K562 (cell line): ENCODE results near the gene TMEM63A. TPM values are rescaled to one million over a fixed set of nuclear protein-coding genes. Genes with fewer than 3 reads are reported as not detected.

Source experiments
- DMBX1 ChIP-seq: fragments of 250-450 bp; sonication (Bioruptor Pico); IDR thresholded peaks from 2 replicates; pipeline ENCODE4 v1.8.0; 2022; ENCODE audit warnings: inconsistent platforms, mild to moderate bottlenecking, moderate library complexity, borderline replicate concordance
- ESRRB ChIP-seq: fragments of 250-450 bp; sonication (Bioruptor Pico); IDR thresholded peaks from 2 replicates; pipeline ENCODE4 v1.5.0; 2020; ENCODE audit warnings: mild to moderate bottlenecking, moderate library complexity, borderline replicate concordance
- FOXK2 ChIP-seq, 2 experiments: fragments of 450-650 bp; IDR thresholded peaks in 1 of 2; conservative IDR thresholded peaks in 1 of 2; 2 replicates each; pipeline ENCODE4 v1.6.1; 2016; ENCODE audit warnings: low read depth in 2 of 2, mild to moderate bottlenecking in 1 of 2
- HDAC1 ChIP-seq, 2 experiments: fragments of 450-650 bp; IDR thresholded peaks; 2 replicates each; pipeline ENCODE4 v1.6.1; 2016 to 2017; ENCODE audit warnings: inconsistent platforms in 1 of 2, mild to moderate bottlenecking in 1 of 2, moderate library complexity in 1 of 2
- HDAC3 ChIP-seq: fragments of 450-650 bp; IDR thresholded peaks from 2 replicates; pipeline ENCODE4 v1.6.1; 2018; ENCODE audit warnings: borderline replicate concordance, mild to moderate bottlenecking, moderate library complexity; ENCODE audit not compliant: partially characterized antibody
- JUN ChIP-seq, 2 experiments: sonication (generic) in 1 of 2; formaldehyde crosslinking in 1 of 2; IDR thresholded peaks; 2 replicates each; pipeline versions ENCODE4 v1.6.1 to v1.8.0; 2012 to 2022; ENCODE audit warnings: borderline replicate concordance in 2 of 2, mild to moderate bottlenecking in 2 of 2, improper control_type of control experiment in 1 of 2, low read depth in 1 of 2, low read length in 1 of 2, missing genetic modification reagents in 1 of 2
- KDM4B ChIP-seq, 2 experiments: fragments of 450-650 bp in 1 of 2; sonication (generic) in 1 of 2; IDR thresholded peaks; 2 replicates each; pipeline ENCODE4 v1.6.1; 2016 to 2017; ENCODE audit warnings: borderline replicate concordance in 2 of 2, antibody characterized with exemption in 1 of 2, low read depth in 1 of 2, mild to moderate bottlenecking in 1 of 2
- KDM5B ChIP-seq: fragments of 200-600 bp; sonication (generic); IDR thresholded peaks from 2 replicates; pipeline ENCODE4 v1.6.1; 2012; ENCODE audit warnings: low read depth, mild to moderate bottlenecking, moderate library complexity, low read length, control low read depth, inconsistent platforms; ENCODE audit not compliant: insufficient replicate concordance
- MBD2 ChIP-seq: sonication (generic); IDR thresholded peaks from 2 replicates; pipeline ENCODE4 v1.6.1; 2016; ENCODE audit warnings: low read depth, borderline replicate concordance
- NCOA1 ChIP-seq: fragments of 450-650 bp; IDR thresholded peaks from 2 replicates; pipeline ENCODE4 v1.6.1; 2016; ENCODE audit warnings: low read depth
- PHB2 ChIP-seq: fragments of 450-650 bp; IDR thresholded peaks from 2 replicates; pipeline ENCODE4 v1.6.1; 2017; ENCODE audit warnings: low read depth
- POLR2AphosphoS5 ChIP-seq: IDR thresholded peaks from 2 replicates; pipeline ENCODE4 v1.6.1; 2011; ENCODE audit warnings: mild to moderate bottlenecking, low read depth, low read length, moderate library complexity; ENCODE audit not compliant: control insufficient read depth, insufficient read depth
- POLR2G ChIP-seq: fragments of 200-400 bp; formaldehyde crosslinking; IDR thresholded peaks from 2 replicates; pipeline ENCODE4 v1.6.1; 2017; ENCODE audit warnings: low read depth, mild to moderate bottlenecking, antibody characterized with exemption, low read length, moderate library complexity
- RBM15 ChIP-seq: fragments of 200-400 bp; formaldehyde crosslinking; IDR thresholded peaks from 2 replicates; pipeline ENCODE4 v1.6.1; 2018; ENCODE audit warnings: mild to moderate bottlenecking, low read length, moderate library complexity; ENCODE audit not compliant: insufficient read depth
- SMC3 ChIP-seq: conservative IDR thresholded peaks from 2 replicates; pipeline ENCODE4 v1.6.1; 2011; ENCODE audit warnings: low read depth, low read length, improper control_type of control experiment; ENCODE audit not compliant: insufficient read depth
- SRSF3 ChIP-seq: fragments of 200-400 bp; formaldehyde crosslinking; IDR thresholded peaks from 2 replicates; pipeline ENCODE4 v1.6.1; 2016; ENCODE audit warnings: mild to moderate bottlenecking, low read length, moderate library complexity; ENCODE audit not compliant: insufficient read depth
- SRSF7 ChIP-seq: fragments of 200-400 bp; formaldehyde crosslinking; optimal IDR thresholded peaks from 2 replicates; pipeline ENCODE3; 2017; ENCODE audit warnings: mild to moderate bottlenecking, low read depth, low read length
- TEAD1 ChIP-seq, 2 experiments: fragments of 450-650 bp in 1 of 2; sonication (generic) in 1 of 2; formaldehyde crosslinking; IDR thresholded peaks; 2 replicates each; pipeline versions ENCODE4 v1.4.0 to v1.8.0; 2020 to 2022; ENCODE audit warnings: mild to moderate bottlenecking in 2 of 2, missing genetic modification reagents in 1 of 2
- TRIM24 ChIP-seq, 2 experiments: fragments of 450-650 bp; IDR thresholded peaks; 2 replicates each; pipeline ENCODE4 v1.6.1; 2016
- ZFP1 ChIP-seq: fragments of 450-650 bp; formaldehyde crosslinking; IDR thresholded peaks from 2 replicates; pipeline ENCODE4 v1.4.0; 2020; ENCODE audit warnings: mild to moderate bottlenecking, mixed read lengths
- ZNF12 ChIP-seq: sonication (generic); formaldehyde crosslinking; IDR thresholded peaks from 2 replicates; pipeline ENCODE4 v1.4.0; 2020; ENCODE audit warnings: mild to moderate bottlenecking, missing genetic modification reagents
- ZNF347 ChIP-seq: fragments of 450-650 bp; formaldehyde crosslinking; IDR thresholded peaks from 2 replicates; pipeline ENCODE4 v1.4.0; 2020; ENCODE audit warnings: low read depth, mild to moderate bottlenecking, moderate library complexity
- ZNF717 ChIP-seq: fragments of 250-450 bp; sonication (Bioruptor Pico); IDR thresholded peaks from 2 replicates; pipeline ENCODE4 v1.5.0; 2021
- ZNF75A ChIP-seq: fragments of 450-650 bp; formaldehyde crosslinking; IDR thresholded peaks from 2 replicates; pipeline ENCODE4 v1.4.0; 2020; ENCODE audit warnings: mild to moderate bottlenecking
- ZNF830 ChIP-seq: fragments of 250-450 bp; sonication (Bioruptor Pico); IDR thresholded peaks from 2 replicates; pipeline ENCODE4 v1.5.0; 2021; ENCODE audit warnings: mild to moderate bottlenecking
- polyA plus RNA-seq, 8 experiments: library from polyadenylated mRNA; depleted of rRNA in 4 of 8; stranded (reverse) in 5 of 8; unstranded in 3 of 8; fragments of >200 nt; fragmentation: Nextera tagmentation in 2 of 8; fragmentation: Illumina TruSeq in 1 of 8; extraction: Ambion mirVana in 2 of 8; extraction: Trizol in 1 of 8; gene quantifications; 2 replicates each; pipeline versions ENCODE4 v1.2.1 to v1.2.3, GENCODE V29; 2011 to 2014; ENCODE audit warnings: inconsistent platforms in 1 of 8, missing spikeins in 1 of 8
- total RNA-seq, 7 experiments: library from RNA; depleted of rRNA in 6 of 7; stranded (reverse); fragments of >200 nt in 6 of 7; fragmentation: Illumina TruSeq in 2 of 7; extraction: Trizol in 2 of 7; gene quantifications; 2 replicates each; pipeline versions ENCODE4 v1.2.1 to v1.2.3, GENCODE V29; 2011 to 2021; ENCODE audit warnings: low replicate concordance in 1 of 7
- TF ChIP-seq, protein P1 (sequence below): fragments of 200-800 bp; sonication (Bioruptor generic); IDR thresholded peaks from 2 replicates; pipeline ENCODE4 v1.6.1; 2017; ENCODE audit warnings: missing genetic modification characterization, missing compliant biosample characterization

Gene TMEM63A
- total and polyA plus RNA-seq, 9 of the 15 experiments (the other 6 are each of a cell fraction or from before 2014, with no cell fraction given) = 2.0 to 54.6 (median 17.5) TPM

DNA sequence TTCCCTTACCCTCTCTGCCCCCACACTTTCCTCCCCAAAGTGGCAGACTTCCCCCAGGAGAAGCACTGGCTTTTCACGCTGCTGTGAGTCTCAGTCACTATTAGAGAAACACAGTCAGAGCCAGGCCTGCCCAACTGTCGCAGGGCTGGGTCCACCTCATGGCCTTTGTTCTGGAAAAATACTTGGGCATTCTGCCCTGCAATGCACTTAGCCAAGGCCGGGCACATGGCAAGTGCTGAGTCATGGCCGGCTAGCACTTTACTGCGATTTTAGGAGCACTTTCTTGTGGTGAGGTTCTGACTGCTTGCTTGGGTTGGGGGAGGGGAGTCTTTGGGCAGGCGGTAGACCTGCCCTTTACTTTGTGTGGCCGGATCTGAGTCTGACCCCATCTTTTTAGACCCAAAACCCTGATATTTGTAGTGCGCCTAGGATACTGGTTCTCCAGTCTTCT lies 64.5 kb downstream of the TMEM63A start (continued):
- TF ChIP-seq MBD2 (no peak), JUN (IDR thresholded peaks at IDR 0.05; ENCODE audit: borderline replicate concordance, low read depth, low read length) (no peak), JUN (CRISPR knock-in tag; IDR thresholded peaks at IDR 0.05; ENCODE audit: borderline replicate concordance) (no peak), SMC3 (no peak), ZNF347 (CRISPR knock-in tag) (no peak), TRIM24 (IDR thresholded peaks at IDR 0.05) (0 out of 4 replicates have a peak, but pooled peaks of 1 of the 2 experiments have one; percentile 30), HDAC3 (no peak), POLR2G (no peak), KDM5B (no peak), FOXK2 (conservative IDR thresholded peaks at IDR 0.05 in 1 of 2, IDR thresholded peaks at IDR 0.05 in 1 of 2; ENCODE audit: low read depth in 2 of 2) (no peak), RBM15 (no peak), SRSF7 (no peak), ZNF75A (CRISPR knock-in tag) (no peak), ESRRB (CRISPR knock-in tag) (no peak), ZNF12 (CRISPR knock-in tag) (no peak), SRSF3 (no peak), DMBX1 (no peak), KDM4B (IDR thresholded peaks at IDR 0.05; ENCODE audit: borderline replicate concordance in 2 of 2, low read depth in 1 of 2) (no peak), ZNF717 (CRISPR knock-in tag) (no peak), HDAC1 (IDR thresholded peaks at IDR 0.05) (0 out of 4 replicates have a peak, but pooled peaks of 1 of the 2 experiments have one; percentile 43), PHB2 (no peak), POLR2AphosphoS5 (no peak), ZNF830 (CRISPR knock-in tag) (no peak), NCOA1 (no peak), ZFP1 (CRISPR knock-in tag) (no peak), TEAD1 (CRISPR knock-in tag; IDR thresholded peaks at IDR 0.05) (no peak)
- TF ChIP-seq, protein P1, sequence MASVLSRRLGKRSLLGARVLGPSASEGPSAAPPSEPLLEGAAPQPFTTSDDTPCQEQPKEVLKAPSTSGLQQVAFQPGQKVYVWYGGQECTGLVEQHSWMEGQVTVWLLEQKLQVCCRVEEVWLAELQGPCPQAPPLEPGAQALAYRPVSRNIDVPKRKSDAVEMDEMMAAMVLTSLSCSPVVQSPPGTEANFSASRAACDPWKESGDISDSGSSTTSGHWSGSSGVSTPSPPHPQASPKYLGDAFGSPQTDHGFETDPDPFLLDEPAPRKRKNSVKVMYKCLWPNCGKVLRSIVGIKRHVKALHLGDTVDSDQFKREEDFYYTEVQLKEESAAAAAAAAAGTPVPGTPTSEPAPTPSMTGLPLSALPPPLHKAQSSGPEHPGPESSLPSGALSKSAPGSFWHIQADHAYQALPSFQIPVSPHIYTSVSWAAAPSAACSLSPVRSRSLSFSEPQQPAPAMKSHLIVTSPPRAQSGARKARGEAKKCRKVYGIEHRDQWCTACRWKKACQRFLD (CRISPR knock-in tag) = 0 out of 2 replicates have a peak, but pooled peaks have one; percentile 57
